LNCAP (cell line): ENCODE data around the gene CCDC63.

Experiments used
- CTCF ChIP-seq: fragments of 450-650 bp; IDR thresholded peaks from 2 replicates; pipeline ENCODE4 v1.5.1; 2017; ENCODE audit warnings: mild to moderate bottlenecking

Gene CCDC63

GRCh38 chr12:110869026-110869425, 22.2 kb downstream of the CCDC63 start:
- no peak for TF ChIP-seq CTCF

GRCh38 chr12:110869803-110870202, 23.0 kb downstream of the CCDC63 start:
- no peak for TF ChIP-seq CTCF

- no peak for TF ChIP-seq CTCF
These were observed 25.3 kb downstream of the CCDC63 start for GRCh38 chr12:110872100-110872499.

- no peak for TF ChIP-seq CTCF
These were observed 27.6 kb downstream of the CCDC63 start for GRCh38 chr12:110874351-110874750.

GRCh38 chr12:110874781-110875180, 28.0 kb downstream of the CCDC63 start:
- TF ChIP-seq CTCF = no peak

GRCh38 chr12:110880651-110881050, 33.9 kb downstream of the CCDC63 start:
- TF ChIP-seq CTCF = no peak

- TF ChIP-seq CTCF = no peak
These were observed 36.5 kb downstream of the CCDC63 start for GRCh38 chr12:110883251-110883650.

GRCh38 chr12:110885152-110885840, 38.5 kb downstream of the CCDC63 start:
- no peak for TF ChIP-seq CTCF
